Ascending aorta (tissue), 2 donors: Measurements from ENCODE around the gene EHBP1. TPM values are rescaled to one million over a fixed set of nuclear protein-coding genes. Genes with fewer than 3 reads are reported as not detected.

Source experiments
- DNase-seq, 2 donors: peaks; one replicate each; pipeline ENCODE4 v3.0.0-alpha.2; 2019; ENCODE audit warnings: low spot score in 2 of 2
- H3K27ac ChIP-seq, 2 donors: fragments of 200-600 bp; sonication (generic); one replicate each; pipeline ENCODE4 v1.5.1; 2016 to 2017; ENCODE audit warnings: mild to moderate bottlenecking in 1 of 2
- H3K27me3 ChIP-seq: fragments of 200-600 bp; sonication (generic); one replicate; pipeline ENCODE4 v1.5.1; 2017
- H3K36me3 ChIP-seq, 2 donors: fragments of 200-600 bp; sonication (generic); one replicate each; pipeline ENCODE4 v1.5.1; 2016
- H3K4me1 ChIP-seq, 2 donors: fragments of 200-600 bp; sonication (generic); one replicate each; pipeline ENCODE4 v1.5.1; 2016 to 2017; ENCODE audit warnings: mild to moderate bottlenecking in 1 of 2
- H3K4me3 ChIP-seq, 2 donors: fragments of 200-600 bp; sonication (generic); one replicate each; pipeline ENCODE4 v1.5.1; 2016 to 2017; ENCODE audit warnings: mild to moderate bottlenecking in 1 of 2
- H3K9me3 ChIP-seq, 2 donors: fragments of 200-600 bp; sonication (generic); one replicate each; pipeline ENCODE4 v1.5.1; 2016
- CTCF ChIP-seq, 3 experiments: fragments of 200-600 bp in 2 of 3; fragments of 450-650 bp in 1 of 3; sonication (generic) in 2 of 3; IDR thresholded peaks; one replicate each; pipeline ENCODE4 v1.5.1; 2016 to 2019; ENCODE audit warnings: antibody characterized with exemption in 3 of 3, mild to moderate bottlenecking in 1 of 3, moderate library complexity in 1 of 3
- intact Hi-C: fragments of 100-400 bp; cut with DNase I; formaldehyde crosslinking; loops from one replicate; pipeline ENCODE4 v1.15.1; 2023
- total RNA-seq: library from RNA; depleted of rRNA; stranded (reverse); fragments of >200 nt; gene quantifications from one replicate; pipeline ENCODE4 v1.1.0, GENCODE V29; 2016

The EHBP1 gene
- total RNA-seq, 1 donor from 2014 or later = 19.9 TPM

GRCh38 chr2:62904344-62904743, 198.8 kb downstream of the EHBP1 start:
- no peak for DNase-seq
- H3K9me3 ChIP-seq = no peaks in the 10 kb centered on the region
- H3K4me3 ChIP-seq = no peak overlapping the region
- H3K36me3 ChIP-seq = no peaks in the 10 kb centered on the region
- H3K27me3 ChIP-seq = no peaks in the 10 kb centered on the region
- H3K4me1 ChIP-seq = no peaks in the 10 kb centered on the region
- no peak overlapping the region for H3K27ac ChIP-seq
- no peak for TF ChIP-seq CTCF (IDR thresholded peaks at IDR 0.05)
- intact Hi-C loops = no loop called here

GRCh38 chr2:62908145-62908544, 202.6 kb downstream of the EHBP1 start:
- no peak overlapping the region for H3K27ac ChIP-seq
- H3K27me3 ChIP-seq = no peaks in the 10 kb centered on the region
- H3K9me3 ChIP-seq = no peaks in the 10 kb centered on the region
- H3K4me1 ChIP-seq = no peaks in the 10 kb centered on the region
- intact Hi-C loops = no loop called here
- DNase-seq = no peak
- no peak overlapping the region for H3K4me3 ChIP-seq
- no peak for TF ChIP-seq CTCF (IDR thresholded peaks at IDR 0.05)
- H3K36me3 ChIP-seq = no peaks in the 10 kb centered on the region

GRCh38 chr2:62913311-62913710, 207.8 kb downstream of the EHBP1 start:
- H3K36me3 ChIP-seq = no peaks in the 10 kb centered on the region
- no peak overlapping the region for H3K27ac ChIP-seq
- no peaks in the 10 kb centered on the region for H3K27me3 ChIP-seq
- no peaks in the 10 kb centered on the region for H3K4me1 ChIP-seq
- no peak for DNase-seq
- no peak overlapping the region for H3K4me3 ChIP-seq
- no peak for TF ChIP-seq CTCF (IDR thresholded peaks at IDR 0.05)
- intact Hi-C loops = no loop called here
- H3K9me3 ChIP-seq = no peaks in the 10 kb centered on the region

GRCh38 chr2:62919041-62919440, 213.5 kb downstream of the EHBP1 start:
- intact Hi-C loops = no loop called here

GRCh38 chr2:62920070-62920469, 214.6 kb downstream of the EHBP1 start:
- Histone ChIP-seq H3K27me3 (no peaks in the 10 kb centered on the region), H3K36me3 (peaks cover 0 to 11% of the 10 kb centered on the region in 2 donors), H3K9me3 (peaks cover 0 to 15% of the 10 kb centered on the region in 2 donors), H3K4me1 (no peaks in the 10 kb centered on the region), H3K4me3 (no peak overlapping the region), H3K27ac (no peak overlapping the region)
- no peak for DNase-seq
- intact Hi-C loops = no loop called here
- TF ChIP-seq CTCF (IDR thresholded peaks at IDR 0.05) = no peak

More at GRCh38 chr2:62919041-62919440, 213.5 kb downstream of the EHBP1 start:
- TF ChIP-seq CTCF (IDR thresholded peaks at IDR 0.05) = no peak
- H3K4me1 ChIP-seq = no peaks in the 10 kb centered on the region
- no peak for DNase-seq
- H3K9me3 ChIP-seq = peaks cover 0 to 9% of the 10 kb centered on the region in 2 donors
- H3K4me3 ChIP-seq = no peak overlapping the region
- peaks cover 0 to 11% of the 10 kb centered on the region in 2 donors for H3K36me3 ChIP-seq
- no peaks in the 10 kb centered on the region for H3K27me3 ChIP-seq
- no peak overlapping the region for H3K27ac ChIP-seq

- no peak for TF ChIP-seq CTCF (IDR thresholded peaks at IDR 0.05)
- H3K36me3 ChIP-seq = peaks cover 0 to 11% of the 10 kb centered on the region in 2 donors
- H3K27me3 ChIP-seq = no peaks in the 10 kb centered on the region
- no peak for DNase-seq
- peaks cover 0 to 17% of the 10 kb centered on the region in 2 donors for H3K9me3 ChIP-seq
- intact Hi-C loops = no loop called here
- H3K27ac ChIP-seq = no peak overlapping the region
- H3K4me1 ChIP-seq = no peaks in the 10 kb centered on the region
- H3K4me3 ChIP-seq = no peak overlapping the region
Observed at GRCh38 chr2:62923242-62923641, 217.7 kb downstream of the EHBP1 start.
